Testis (tissue), 2 donors: ENCODE measurements around the gene PRRG3.

Experiments used
- POLR2A ChIP-seq: fragments of 450-650 bp; IDR thresholded peaks from one replicate; pipeline ENCODE4 v1.6.1; 2017; ENCODE audit warnings: antibody characterized with exemption, mild to moderate bottlenecking, moderate library complexity
- TF ChIP-seq, protein P1 (sequence below), 3 experiments: fragments of 450-650 bp in 2 of 3; fragments of 200-600 bp in 1 of 3; sonication (generic) in 1 of 3; IDR thresholded peaks; one replicate each; pipeline ENCODE4 v1.5.1; 2016 to 2019; ENCODE audit warnings: antibody characterized with exemption in 3 of 3, mild to moderate bottlenecking in 2 of 3, moderate library complexity in 1 of 3

DNA sequence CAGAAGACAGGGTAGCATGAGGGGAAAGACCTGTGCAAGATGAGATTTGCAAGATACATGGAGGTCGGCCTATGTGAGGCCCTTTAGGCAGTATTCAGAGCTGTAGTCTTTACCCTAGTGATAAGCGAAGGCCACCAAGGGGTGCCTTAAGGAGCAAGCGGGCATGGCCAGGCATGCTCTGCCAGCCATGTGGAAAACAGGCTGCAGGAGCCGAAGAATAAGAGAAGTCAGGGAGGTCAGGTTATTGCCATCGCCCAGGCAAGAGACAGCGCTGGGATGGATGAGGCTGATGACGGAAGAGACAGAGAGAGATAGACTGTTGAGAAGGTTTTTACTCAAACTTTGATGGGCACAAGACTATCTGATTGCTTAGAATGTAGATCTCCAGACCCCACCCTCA, 13.6 kb downstream of the PRRG3 start:
- TF ChIP-seq, protein P1, sequence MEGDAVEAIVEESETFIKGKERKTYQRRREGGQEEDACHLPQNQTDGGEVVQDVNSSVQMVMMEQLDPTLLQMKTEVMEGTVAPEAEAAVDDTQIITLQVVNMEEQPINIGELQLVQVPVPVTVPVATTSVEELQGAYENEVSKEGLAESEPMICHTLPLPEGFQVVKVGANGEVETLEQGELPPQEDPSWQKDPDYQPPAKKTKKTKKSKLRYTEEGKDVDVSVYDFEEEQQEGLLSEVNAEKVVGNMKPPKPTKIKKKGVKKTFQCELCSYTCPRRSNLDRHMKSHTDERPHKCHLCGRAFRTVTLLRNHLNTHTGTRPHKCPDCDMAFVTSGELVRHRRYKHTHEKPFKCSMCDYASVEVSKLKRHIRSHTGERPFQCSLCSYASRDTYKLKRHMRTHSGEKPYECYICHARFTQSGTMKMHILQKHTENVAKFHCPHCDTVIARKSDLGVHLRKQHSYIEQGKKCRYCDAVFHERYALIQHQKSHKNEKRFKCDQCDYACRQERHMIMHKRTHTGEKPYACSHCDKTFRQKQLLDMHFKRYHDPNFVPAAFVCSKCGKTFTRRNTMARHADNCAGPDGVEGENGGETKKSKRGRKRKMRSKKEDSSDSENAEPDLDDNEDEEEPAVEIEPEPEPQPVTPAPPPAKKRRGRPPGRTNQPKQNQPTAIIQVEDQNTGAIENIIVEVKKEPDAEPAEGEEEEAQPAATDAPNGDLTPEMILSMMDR (IDR thresholded peaks at IDR 0.05): no peak
- no peak for TF ChIP-seq POLR2A
